ENCODE results near the gene POLR3GL. TPM values are rescaled to one million over a fixed set of nuclear protein-coding genes. Genes with fewer than 3 reads are reported as not detected.
A peak's percentile ranks its signal among the peaks of the same experiment; 100 is the strongest.

POLR3GL gene
- total and polyA plus RNA-seq, 2 donors (not counting 1 experiment from before 2014, with no cell fraction given) = 23.3 to 23.8 TPM

DNA sequence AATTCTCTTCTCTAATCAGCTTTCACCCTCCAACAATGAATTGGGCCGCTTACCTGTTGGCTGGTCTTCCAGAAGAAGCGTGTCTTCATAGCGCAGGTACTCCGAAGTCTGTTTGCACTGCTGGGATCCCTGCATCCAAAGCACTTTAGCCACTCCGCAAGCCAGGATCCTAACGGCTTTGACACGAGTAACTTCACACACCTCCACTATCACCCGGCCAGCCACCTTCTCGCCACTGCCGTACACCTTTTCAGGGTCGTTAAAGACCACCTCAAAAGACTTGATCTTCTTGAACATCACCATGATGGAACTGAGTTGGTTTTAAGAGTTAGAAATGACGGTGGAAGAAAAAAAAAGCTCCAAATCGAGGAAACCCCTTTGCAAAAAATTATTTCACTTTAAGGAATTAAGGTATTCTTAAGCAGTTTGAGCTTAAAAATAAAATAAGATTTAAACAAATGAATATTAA lies 31.5 kb downstream of the POLR3GL start:
- H3K36me3 ChIP-seq (ENCODE audit: control insufficient read depth, insufficient read depth, low read length) = peaks cover 4% of the 10 kb centered on the region
- TF ChIP-seq EZH2 (IDR thresholded peaks at IDR 0.05; ENCODE audit: low read length, missing control alignments) = no peak
- TF ChIP-seq, protein P1, sequence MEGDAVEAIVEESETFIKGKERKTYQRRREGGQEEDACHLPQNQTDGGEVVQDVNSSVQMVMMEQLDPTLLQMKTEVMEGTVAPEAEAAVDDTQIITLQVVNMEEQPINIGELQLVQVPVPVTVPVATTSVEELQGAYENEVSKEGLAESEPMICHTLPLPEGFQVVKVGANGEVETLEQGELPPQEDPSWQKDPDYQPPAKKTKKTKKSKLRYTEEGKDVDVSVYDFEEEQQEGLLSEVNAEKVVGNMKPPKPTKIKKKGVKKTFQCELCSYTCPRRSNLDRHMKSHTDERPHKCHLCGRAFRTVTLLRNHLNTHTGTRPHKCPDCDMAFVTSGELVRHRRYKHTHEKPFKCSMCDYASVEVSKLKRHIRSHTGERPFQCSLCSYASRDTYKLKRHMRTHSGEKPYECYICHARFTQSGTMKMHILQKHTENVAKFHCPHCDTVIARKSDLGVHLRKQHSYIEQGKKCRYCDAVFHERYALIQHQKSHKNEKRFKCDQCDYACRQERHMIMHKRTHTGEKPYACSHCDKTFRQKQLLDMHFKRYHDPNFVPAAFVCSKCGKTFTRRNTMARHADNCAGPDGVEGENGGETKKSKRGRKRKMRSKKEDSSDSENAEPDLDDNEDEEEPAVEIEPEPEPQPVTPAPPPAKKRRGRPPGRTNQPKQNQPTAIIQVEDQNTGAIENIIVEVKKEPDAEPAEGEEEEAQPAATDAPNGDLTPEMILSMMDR (conservative IDR thresholded peaks at IDR 0.05 in 1 of 2, IDR thresholded peaks at IDR 0.05 in 1 of 2; ENCODE audit: low read depth in 1 of 2, low read length in 2 of 2) = no peak
- no peaks in the 10 kb centered on the region for H3K27me3 ChIP-seq (ENCODE audit: control insufficient read depth, insufficient read depth, low read length)
- H3K79me2 ChIP-seq (ENCODE audit: control insufficient read depth, insufficient read depth, low read length) = peaks cover 17% of the 10 kb centered on the region
- H3K4me1 ChIP-seq (ENCODE audit: control insufficient read depth, extremely low read depth, insufficient read depth, low read length) = peaks cover 10% of the 10 kb centered on the region
- peak overlapping the region; percentile 59 for H3K9ac ChIP-seq (ENCODE audit: insufficient read depth, low read length)
- no peak for DNase-seq (ENCODE audit: low read depth in 2 of 2)
- no peaks in the 10 kb centered on the region for H3K9me3 ChIP-seq (ENCODE audit: control insufficient read depth, insufficient read depth, low read depth, low read length)
- H3K27ac ChIP-seq (ENCODE audit: insufficient read depth, low read length) = peak overlapping the region; percentile 47
- H3K4me3 ChIP-seq (replicated peaks in 1 of 4; ENCODE audit: control extremely low read depth in 1 of 4, insufficient read depth in 1 of 4, low read depth in 3 of 4, low read length in 4 of 4) = peak overlapping the region; percentile 68 to 98 (median 75)
- peak overlapping the region; percentile 49 for H3K4me2 ChIP-seq (ENCODE audit: extremely low read depth, insufficient read depth, low read length)
- no peak overlapping the region for H2AFZ ChIP-seq (ENCODE audit: low read length)
- no peaks in the 10 kb centered on the region for H4K20me1 ChIP-seq (ENCODE audit: control insufficient read depth, extremely low read depth, insufficient read depth, low read length)

DNA sequence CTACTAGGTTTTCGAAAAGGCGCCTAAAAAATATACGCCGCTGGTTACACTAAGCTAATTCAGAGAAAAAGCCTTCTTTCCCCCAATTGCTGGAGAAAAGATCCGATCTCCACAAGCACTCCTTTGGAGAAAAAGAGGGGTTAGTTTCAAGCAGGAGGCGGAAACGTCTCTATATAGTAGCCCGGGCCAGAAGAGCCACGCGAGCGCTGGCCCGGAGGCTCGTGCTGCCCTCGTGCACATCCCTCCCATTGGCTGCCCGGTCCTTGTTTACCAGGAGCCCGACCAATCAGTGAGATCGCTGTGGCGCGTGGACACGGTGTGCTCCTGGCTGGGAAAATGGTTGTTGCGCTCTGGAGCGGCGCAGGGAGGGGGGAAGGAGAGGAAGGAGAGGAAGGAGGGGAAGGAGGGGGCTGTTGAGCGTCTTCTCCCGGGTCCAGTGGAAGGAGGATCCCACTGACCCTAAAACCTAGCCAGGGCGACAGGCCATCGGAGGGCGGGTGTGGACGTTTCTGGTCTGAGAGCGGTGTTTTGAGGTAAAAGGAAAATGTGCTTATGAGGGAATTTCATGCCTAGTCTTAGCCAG lies 32.0 kb downstream of the POLR3GL start, which contains the start of gene TXNIP:
Gene TXNIP (minus strand): TSS at position 147 of the 583 bp plus-strand sequence. CDS start 313 bp downstream, outside the sequence.
- Histone ChIP-seq H3K9ac (ENCODE audit: insufficient read depth, low read length) (peak within 1 kb of the TSS; percentile 59), H3K36me3 (ENCODE audit: control insufficient read depth, insufficient read depth, low read length) (peaks cover 4% of the 10 kb centered on the region), H2AFZ (ENCODE audit: low read length) (peak within 1 kb of the TSS; percentile 73), H4K20me1 (ENCODE audit: control insufficient read depth, extremely low read depth, insufficient read depth, low read length) (no peaks in the 10 kb centered on the region), H3K4me3 (replicated peaks in 1 of 4; ENCODE audit: control extremely low read depth in 1 of 4, insufficient read depth in 1 of 4, low read depth in 3 of 4, low read length in 4 of 4) (peak within 1 kb of the TSS; percentile 68 to 98 (median 75)), H3K27ac (ENCODE audit: insufficient read depth, low read length) (peak within 1 kb of the TSS; percentile 73), H3K4me1 (ENCODE audit: control insufficient read depth, extremely low read depth, insufficient read depth, low read length) (peaks cover 10% of the 10 kb centered on the region), H3K4me2 (ENCODE audit: extremely low read depth, insufficient read depth, low read length) (peak within 1 kb of the TSS; percentile 94), H3K79me2 (ENCODE audit: control insufficient read depth, insufficient read depth, low read length) (peaks cover 17% of the 10 kb centered on the region), H3K9me3 (ENCODE audit: control insufficient read depth, insufficient read depth, low read depth, low read length) (no peaks in the 10 kb centered on the region), H3K27me3 (ENCODE audit: control insufficient read depth, insufficient read depth, low read length) (no peaks in the 10 kb centered on the region)
- TF ChIP-seq, protein P1 (conservative IDR thresholded peaks at IDR 0.05 in 1 of 2, IDR thresholded peaks at IDR 0.05 in 1 of 2; ENCODE audit: low read depth in 1 of 2, low read length in 2 of 2) = no peak
- TF ChIP-seq EZH2 (IDR thresholded peaks at IDR 0.05; ENCODE audit: low read length, missing control alignments) = no peak
- DNase-seq (ENCODE audit: low read depth in 2 of 2) = peak; percentile 97 to 99

DNA sequence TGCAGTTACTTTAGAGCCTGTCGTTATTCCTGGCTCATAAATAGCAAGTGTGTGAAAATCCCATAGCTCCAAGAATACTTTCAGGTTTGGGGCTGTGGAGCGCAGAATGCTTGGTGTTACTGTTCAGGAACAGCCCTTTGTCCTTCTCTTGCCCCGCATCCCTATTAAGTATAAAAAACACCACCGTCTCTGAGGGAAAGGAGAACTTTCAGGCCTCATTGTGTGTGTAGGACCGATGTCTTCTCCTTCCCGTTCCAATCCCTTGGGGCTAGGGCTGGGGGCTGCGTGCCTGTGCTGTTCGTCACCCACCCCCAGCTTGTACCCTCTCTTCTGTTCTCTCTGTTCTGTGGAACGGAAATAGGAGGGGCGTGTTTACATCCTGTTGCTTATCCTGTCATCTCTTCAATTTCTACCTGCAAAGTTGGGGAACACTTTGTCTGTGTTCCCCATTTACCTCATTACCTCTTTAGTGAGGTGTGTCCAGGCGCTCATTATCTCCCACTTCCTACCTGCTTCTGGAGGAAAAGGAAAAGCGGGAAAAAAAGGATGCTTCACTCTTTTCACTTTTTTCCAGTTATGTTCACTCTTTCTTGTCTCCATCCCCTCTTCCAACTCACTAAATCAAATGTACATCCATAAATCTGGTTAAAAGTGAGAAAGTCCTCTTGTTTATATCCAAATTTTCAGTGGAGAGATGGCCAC lies 32.7 kb downstream of the POLR3GL start:
- H3K9ac ChIP-seq (ENCODE audit: insufficient read depth, low read length) = peak overlapping the region; percentile 59
- H3K9me3 ChIP-seq (ENCODE audit: control insufficient read depth, insufficient read depth, low read depth, low read length) = no peaks in the 10 kb centered on the region
- peaks cover 17% of the 10 kb centered on the region for H3K79me2 ChIP-seq (ENCODE audit: control insufficient read depth, insufficient read depth, low read length)
- peaks cover 10% of the 10 kb centered on the region for H3K4me1 ChIP-seq (ENCODE audit: control insufficient read depth, extremely low read depth, insufficient read depth, low read length)
- peak in 1 of 2 donors; percentile 38 for DNase-seq (ENCODE audit: low read depth in 2 of 2)
- peaks cover 4% of the 10 kb centered on the region for H3K36me3 ChIP-seq (ENCODE audit: control insufficient read depth, insufficient read depth, low read length)
- H4K20me1 ChIP-seq (ENCODE audit: control insufficient read depth, extremely low read depth, insufficient read depth, low read length) = no peaks in the 10 kb centered on the region
- TF ChIP-seq, protein P1 (conservative IDR thresholded peaks at IDR 0.05 in 1 of 2, IDR thresholded peaks at IDR 0.05 in 1 of 2; ENCODE audit: low read depth in 1 of 2, low read length in 2 of 2) = no peak
- TF ChIP-seq EZH2 (IDR thresholded peaks at IDR 0.05; ENCODE audit: low read length, missing control alignments) = no peak
- H2AFZ ChIP-seq (ENCODE audit: low read length) = peak overlapping the region; percentile 73
- peak overlapping the region; percentile 94 for H3K4me2 ChIP-seq (ENCODE audit: extremely low read depth, insufficient read depth, low read length)
- H3K4me3 ChIP-seq (replicated peaks in 1 of 4; ENCODE audit: control extremely low read depth in 1 of 4, insufficient read depth in 1 of 4, low read depth in 3 of 4, low read length in 4 of 4) = peak overlapping the region; percentile 62 to 79 (median 67)
- H3K27me3 ChIP-seq (ENCODE audit: control insufficient read depth, insufficient read depth, low read length) = no peaks in the 10 kb centered on the region
- peak overlapping the region; percentile 73 for H3K27ac ChIP-seq (ENCODE audit: insufficient read depth, low read length)
